Measurements from ENCODE around the gene CYLC2.

The CYLC2 gene

DNA sequence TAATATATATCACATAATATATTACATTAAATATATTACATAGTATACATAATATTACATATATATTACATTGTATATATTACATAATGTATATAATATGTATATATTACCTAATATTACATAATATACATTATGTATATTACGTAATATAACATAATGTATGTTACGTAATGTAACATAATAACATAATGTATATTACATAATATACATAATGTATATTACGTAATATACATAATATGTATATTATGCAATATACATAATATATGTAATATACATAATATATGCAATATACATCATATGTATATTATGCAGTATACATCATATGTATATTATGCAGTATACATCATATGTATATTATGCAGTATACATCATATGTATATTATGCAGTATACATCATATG is 19.1 kb downstream of the CYLC2 start:
- no peaks in the 10 kb centered on the region for H3K36me3 ChIP-seq
- H3K4me3 ChIP-seq = no peak overlapping the region
- H3K9ac ChIP-seq = no peak overlapping the region
- H3K9me3 ChIP-seq (replicated peaks in 1 of 11) = no peaks in the 10 kb centered on the region
- H3K4me2 ChIP-seq = no peak overlapping the region
- no peak overlapping the region for H3K27ac ChIP-seq
- H4K20me1 ChIP-seq = no peaks in the 10 kb centered on the region
- TF ChIP-seq Cebpa-rat (IDR thresholded peaks at IDR 0.05) = no peak
- no peaks in the 10 kb centered on the region for H3K27me3 ChIP-seq
- H3K4me1 ChIP-seq = no peaks in the 10 kb centered on the region

DNA sequence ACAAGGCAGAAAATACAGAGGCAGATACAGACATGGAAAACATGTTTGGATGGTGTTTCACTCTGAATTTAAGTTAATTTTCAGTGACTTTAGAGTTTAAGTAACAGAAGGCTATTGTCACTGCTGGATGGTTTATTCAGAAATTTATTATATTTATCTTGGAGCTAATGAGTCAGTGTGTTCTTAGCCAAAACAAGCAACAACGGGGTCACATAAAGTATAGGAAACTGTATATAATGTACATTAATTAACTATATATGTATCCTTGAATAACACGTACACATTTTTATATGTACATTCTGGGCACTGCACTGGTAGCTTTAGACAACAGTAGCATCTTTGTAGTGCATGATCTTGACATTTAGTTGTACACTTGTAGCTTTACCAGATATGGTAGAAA is 30.7 kb downstream of the CYLC2 start:
- no peak overlapping the region for H3K4me2 ChIP-seq
- no peaks in the 10 kb centered on the region for H3K4me1 ChIP-seq
- TF ChIP-seq Cebpa-rat (IDR thresholded peaks at IDR 0.05) = no peak
- H3K9ac ChIP-seq = no peak overlapping the region
- no peaks in the 10 kb centered on the region for H3K27me3 ChIP-seq
- no peaks in the 10 kb centered on the region for H3K36me3 ChIP-seq
- H4K20me1 ChIP-seq = no peaks in the 10 kb centered on the region
- H3K27ac ChIP-seq = no peak overlapping the region
- no peak overlapping the region for H3K4me3 ChIP-seq
- no peaks in the 10 kb centered on the region; a peak in 1 of 22 replicates for H3K9me3 ChIP-seq (replicated peaks in 1 of 11)

GRCh38 chr9:103037508-103038477 is 42.7 kb downstream of the CYLC2 start:
- H3K27ac ChIP-seq = no peak overlapping the region
- no peak overlapping the region for H3K9ac ChIP-seq
- H3K4me1 ChIP-seq = no peaks in the 10 kb centered on the region
- TF ChIP-seq Cebpa-rat (IDR thresholded peaks at IDR 0.05) = no peak
- H3K4me3 ChIP-seq = no peak overlapping the region
- no peaks in the 10 kb centered on the region for H3K36me3 ChIP-seq
- no peaks in the 10 kb centered on the region for H3K27me3 ChIP-seq
- H3K9me3 ChIP-seq (replicated peaks in 1 of 11) = no peaks in the 10 kb centered on the region
- no peak overlapping the region for H3K4me2 ChIP-seq
- H4K20me1 ChIP-seq = no peaks in the 10 kb centered on the region

- H3K27me3 ChIP-seq = no peaks in the 10 kb centered on the region
- H3K27ac ChIP-seq = no peak overlapping the region
- no peak overlapping the region for H3K9ac ChIP-seq
- no peaks in the 10 kb centered on the region for H3K4me1 ChIP-seq
- no peak overlapping the region for H3K4me2 ChIP-seq
- no peaks in the 10 kb centered on the region for H3K36me3 ChIP-seq
- no peak for TF ChIP-seq Cebpa-rat (IDR thresholded peaks at IDR 0.05)
- H3K9me3 ChIP-seq (replicated peaks in 1 of 11) = no peaks in the 10 kb centered on the region
- no peak overlapping the region for H3K4me3 ChIP-seq
- H4K20me1 ChIP-seq = no peaks in the 10 kb centered on the region
These were observed 46.8 kb downstream of the CYLC2 start for GRCh38 chr9:103041961-103042360.
